GM12874 (cell line): ENCODE measurements around the gene NTM.

Experiments used
- TF ChIP-seq, protein P1 (sequence below): IDR thresholded peaks from 2 replicates; pipeline ENCODE4 v1.5.1; 2011; ENCODE audit warnings: low read depth, mild to moderate bottlenecking, control low read depth, low read length, moderate library complexity; ENCODE audit not compliant: insufficient read depth

NTM gene

GRCh38 chr11:132123854-132124835 lies 753.7 kb downstream of the NTM start:
- TF ChIP-seq, protein P1, sequence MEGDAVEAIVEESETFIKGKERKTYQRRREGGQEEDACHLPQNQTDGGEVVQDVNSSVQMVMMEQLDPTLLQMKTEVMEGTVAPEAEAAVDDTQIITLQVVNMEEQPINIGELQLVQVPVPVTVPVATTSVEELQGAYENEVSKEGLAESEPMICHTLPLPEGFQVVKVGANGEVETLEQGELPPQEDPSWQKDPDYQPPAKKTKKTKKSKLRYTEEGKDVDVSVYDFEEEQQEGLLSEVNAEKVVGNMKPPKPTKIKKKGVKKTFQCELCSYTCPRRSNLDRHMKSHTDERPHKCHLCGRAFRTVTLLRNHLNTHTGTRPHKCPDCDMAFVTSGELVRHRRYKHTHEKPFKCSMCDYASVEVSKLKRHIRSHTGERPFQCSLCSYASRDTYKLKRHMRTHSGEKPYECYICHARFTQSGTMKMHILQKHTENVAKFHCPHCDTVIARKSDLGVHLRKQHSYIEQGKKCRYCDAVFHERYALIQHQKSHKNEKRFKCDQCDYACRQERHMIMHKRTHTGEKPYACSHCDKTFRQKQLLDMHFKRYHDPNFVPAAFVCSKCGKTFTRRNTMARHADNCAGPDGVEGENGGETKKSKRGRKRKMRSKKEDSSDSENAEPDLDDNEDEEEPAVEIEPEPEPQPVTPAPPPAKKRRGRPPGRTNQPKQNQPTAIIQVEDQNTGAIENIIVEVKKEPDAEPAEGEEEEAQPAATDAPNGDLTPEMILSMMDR = peak; percentile 19; the same call in 1 of the 2 replicates

DNA sequence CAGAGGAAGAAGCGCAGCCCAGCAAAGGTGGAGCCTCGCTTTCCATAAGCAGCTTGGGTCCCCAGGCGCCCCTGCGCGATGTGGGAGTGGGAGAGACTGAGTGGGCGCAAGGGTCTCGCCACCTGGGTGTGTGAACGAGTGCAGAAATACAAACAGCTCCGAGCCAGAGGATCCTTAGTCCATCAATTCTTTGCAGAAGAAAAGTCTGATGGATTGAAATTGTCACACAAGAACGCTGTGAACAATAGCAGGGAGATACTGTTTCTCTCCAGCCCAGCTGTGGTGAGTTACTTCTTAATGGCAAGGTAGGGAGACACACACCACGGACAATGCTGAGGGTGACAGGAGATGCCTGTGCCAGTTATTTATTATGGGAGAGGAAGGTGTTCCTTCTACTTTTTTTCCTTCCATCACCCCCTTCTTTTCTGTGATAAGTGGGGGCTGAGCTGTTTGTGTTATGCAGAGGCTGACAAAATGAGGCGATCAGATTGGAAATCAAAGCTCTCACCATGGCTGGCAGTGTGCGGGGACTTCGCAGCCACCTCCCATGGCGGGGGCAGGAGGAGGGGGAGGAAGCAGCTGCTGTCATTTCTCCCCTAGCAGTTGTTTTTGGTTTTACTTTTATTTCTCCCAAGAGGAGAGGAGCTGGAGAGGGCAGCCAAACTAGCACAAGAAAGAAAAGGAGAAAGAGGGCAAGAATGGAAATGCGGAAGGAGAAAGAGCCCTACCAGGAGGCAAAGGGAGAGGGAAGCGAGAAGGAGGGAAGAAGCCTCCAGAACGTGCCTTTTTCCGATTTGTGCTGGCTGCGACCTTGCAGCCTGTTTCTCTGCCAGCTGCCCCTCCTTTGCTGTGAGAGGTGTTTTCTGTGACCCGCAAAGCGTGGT lies 755.8 kb downstream of the NTM start:
- TF ChIP-seq, protein P1 = no peak

- TF ChIP-seq, protein P1 = 0 out of 2 replicates have a peak, but pooled peaks have one; percentile 26
Measured at GRCh38 chr11:132126973-132127899, 756.8 kb downstream of the NTM start.

- TF ChIP-seq, protein P1 = no peak
Measured at GRCh38 chr11:132127900-132128288, 757.5 kb downstream of the NTM start.

DNA sequence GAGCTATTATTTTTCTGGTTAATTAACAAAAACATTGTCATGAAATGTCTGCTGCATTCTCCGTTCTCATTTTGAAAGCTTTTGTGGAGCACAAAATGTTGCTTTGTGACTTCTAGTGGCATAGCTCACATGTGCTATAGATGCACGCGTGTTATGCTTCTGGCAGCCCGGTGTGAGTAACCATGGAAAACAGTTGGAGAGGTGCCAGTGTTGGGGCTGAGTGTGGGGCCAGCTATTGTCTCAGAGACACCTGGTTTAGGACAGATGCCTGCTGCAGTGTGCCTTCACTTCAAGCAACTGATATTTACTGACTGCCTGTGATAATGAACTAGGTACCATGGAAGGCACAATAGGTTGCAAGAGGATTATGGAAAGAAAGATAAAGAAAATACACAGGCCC lies 760.6 kb downstream of the NTM start:
- TF ChIP-seq, protein P1 = no peak

DNA sequence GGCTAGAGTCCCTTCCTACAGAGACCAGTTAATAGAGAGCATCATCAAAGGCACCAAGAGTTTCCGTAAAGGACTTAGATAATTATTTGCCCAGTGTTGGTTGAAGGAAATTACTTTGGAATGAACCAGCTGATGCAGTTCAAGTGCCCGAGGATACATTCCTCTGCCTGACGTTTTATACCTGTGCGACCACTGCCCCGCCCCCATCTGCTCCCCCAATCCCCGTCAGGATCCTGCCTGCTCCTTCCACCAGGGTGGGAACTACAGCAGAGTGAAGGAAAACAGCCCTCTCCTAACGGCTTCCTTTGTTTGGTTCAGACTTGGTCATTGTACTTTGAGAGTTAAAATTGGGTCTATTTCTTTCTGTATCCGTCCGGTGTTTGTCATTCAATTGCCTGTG lies 761.5 kb downstream of the NTM start:
- TF ChIP-seq, protein P1 = no peak
